HG03097 (cell line): ENCODE measurements around the gene SSX2B.
"Not testable (repeated sequence)": the region's sequence is repeated elsewhere in the genome, so short reads cannot be mapped to it uniquely, and the experiment has no call there.

Experiments
- ATAC-seq: cut with Tn5 transposase; IDR thresholded peaks from one replicate; pipeline ENCODE4 v1.9.1; 2021; ENCODE audit not compliant: unreplicated experiment, low FRiP score

SSX2B gene

GRCh38 chrX:52750952-52751351, at the start of gene SSX2B:
Gene SSX2B (plus strand): TSS chrX:52751252. CDS start chrX:52752681, 1,429 bp downstream.
- not testable (repeated sequence) for ATAC-seq

- ATAC-seq = not testable (repeated sequence)
Observed at GRCh38 chrX:52707078-52707477, 44.0 kb upstream of the SSX2B start, which contains the start of gene SSX2. Gene SSX2 (minus strand): TSS chrX:52707178. CDS start chrX:52705749, 1,429 bp downstream.

GRCh38 chrX:52765983-52766382, 14.9 kb downstream of the SSX2B start:
- not testable (repeated sequence) for ATAC-seq

- not testable (repeated sequence) for ATAC-seq
Observed at GRCh38 chrX:52773504-52773903, 22.5 kb downstream of the SSX2B start.

GRCh38 chrX:52797327-52797726, 46.3 kb downstream of the SSX2B start, which contains the start of gene SPANXN5:
Gene SPANXN5 (minus strand): TSS chrX:52797427. CDS start chrX:52797348, 79 bp downstream.
- ATAC-seq = not testable (repeated sequence)

- ATAC-seq = not testable (repeated sequence)
Observed at GRCh38 chrX:52804876-52805275, 53.8 kb downstream of the SSX2B start.
